GM21717 (cell line): Measurements from ENCODE around the gene EIF4A3.

Experiments used
- ATAC-seq: cut with Tn5 transposase; IDR thresholded peaks from one replicate; pipeline ENCODE4 v1.9.1; 2021; ENCODE audit warnings: mild to moderate bottlenecking, moderate library complexity; ENCODE audit not compliant: unreplicated experiment

The EIF4A3 gene

DNA sequence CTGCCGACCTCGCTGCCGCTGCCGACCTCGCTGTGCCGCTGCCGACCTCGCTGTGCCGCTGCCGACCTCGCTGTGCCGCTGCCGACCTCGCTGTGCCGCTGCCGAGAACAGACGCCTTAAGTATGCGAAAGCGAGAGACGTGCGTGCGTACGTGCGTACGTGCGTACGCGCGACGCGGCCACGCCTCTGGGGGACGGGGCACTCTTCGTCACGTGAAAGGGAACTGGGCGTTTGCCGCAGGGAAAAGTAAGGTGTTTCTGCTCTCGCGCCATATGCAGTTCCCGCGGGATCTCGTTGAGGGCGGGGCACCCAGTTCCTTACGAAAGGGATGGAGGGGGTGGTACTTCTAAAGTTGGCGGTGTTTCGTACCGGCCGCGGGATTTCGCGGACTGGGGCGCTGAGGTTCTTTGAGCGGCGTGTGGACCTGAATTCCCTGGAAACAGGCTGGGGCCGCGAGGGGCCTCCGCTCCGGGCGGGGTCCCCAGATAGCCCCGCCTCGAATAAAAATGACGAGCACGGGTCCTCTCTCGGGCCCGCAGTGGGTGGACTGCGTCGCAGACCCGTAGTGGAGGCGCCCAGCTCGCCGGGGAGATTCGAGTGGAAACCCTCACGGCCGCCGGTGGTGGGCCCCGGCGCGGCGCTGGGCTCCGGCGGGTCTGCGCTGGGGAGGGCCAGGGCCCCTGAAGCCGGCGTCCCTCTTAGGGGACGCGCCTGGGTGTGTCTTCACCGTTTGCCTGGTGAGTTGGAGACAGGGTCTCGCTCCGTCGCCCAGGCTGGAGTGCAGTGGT, at the start of gene EIF4A3:
Gene EIF4A3, minus strand, starts transcription at position 94 of the 788 bp plus-strand sequence. CDS start 167 bp downstream, outside the sequence.
- peak; percentile 75 for ATAC-seq

DNA sequence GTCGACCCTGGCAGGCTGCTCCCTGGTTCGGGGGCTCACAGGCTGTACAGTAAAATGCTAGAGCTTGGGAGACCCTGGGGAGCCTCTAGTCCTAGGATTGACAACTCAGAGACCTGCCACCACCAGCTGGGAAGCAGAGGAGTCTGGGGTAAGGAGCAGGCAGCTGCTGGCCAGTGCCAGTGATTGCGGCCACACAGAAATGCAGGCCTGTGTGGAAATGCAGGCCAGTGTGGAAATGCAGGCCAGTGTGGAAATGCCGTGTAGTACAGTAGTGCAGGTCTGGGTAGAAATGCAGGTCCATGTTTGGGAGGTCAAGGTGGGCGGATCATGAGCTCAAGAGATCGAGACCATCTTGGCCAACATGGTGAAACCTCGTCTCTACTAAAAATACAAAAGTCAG, 49.7 kb upstream of the EIF4A3 start:
- no peak for ATAC-seq

DNA sequence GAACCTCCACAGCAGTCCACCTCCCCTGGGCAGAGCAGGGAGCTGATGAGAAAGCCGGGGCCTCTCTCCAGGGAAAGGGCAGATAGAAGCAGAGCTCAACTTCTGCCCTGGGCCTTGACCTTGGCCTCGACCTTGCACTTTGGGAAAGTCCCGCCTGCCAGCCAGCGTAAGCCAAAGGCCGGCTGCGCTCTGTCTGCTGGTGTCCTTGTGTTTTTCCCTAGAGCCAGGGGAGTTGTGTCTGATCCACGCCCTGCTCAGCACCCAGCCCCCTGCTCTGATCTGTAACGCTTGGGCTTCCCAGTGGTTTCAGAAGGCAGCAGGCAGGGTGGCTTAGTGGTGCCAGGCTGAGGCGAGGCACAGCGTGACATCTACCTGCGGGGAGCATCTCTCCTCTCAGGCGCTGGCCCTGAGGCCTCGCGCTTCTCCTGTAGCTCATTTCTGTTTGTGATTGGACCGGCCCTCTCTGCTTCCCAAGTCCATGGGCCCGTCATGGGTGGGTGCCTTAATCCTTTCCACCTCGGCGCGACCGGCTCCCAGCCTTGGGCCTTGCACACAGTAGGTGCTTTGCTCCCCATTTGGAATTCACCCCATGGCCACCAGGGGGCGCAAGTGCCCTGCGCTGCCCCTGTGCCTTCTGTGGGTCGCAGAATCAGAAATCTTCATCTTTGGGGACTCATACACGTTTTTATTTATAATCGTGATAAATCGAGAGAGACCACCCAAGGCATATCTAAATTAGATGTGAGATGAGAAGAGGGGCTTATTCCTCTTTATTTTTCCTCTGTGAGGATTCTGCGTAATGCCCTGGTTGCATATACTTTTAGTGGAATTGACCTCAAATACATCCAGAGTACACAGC, 49.0 kb upstream of the EIF4A3 start:
- ATAC-seq, result no peak

DNA sequence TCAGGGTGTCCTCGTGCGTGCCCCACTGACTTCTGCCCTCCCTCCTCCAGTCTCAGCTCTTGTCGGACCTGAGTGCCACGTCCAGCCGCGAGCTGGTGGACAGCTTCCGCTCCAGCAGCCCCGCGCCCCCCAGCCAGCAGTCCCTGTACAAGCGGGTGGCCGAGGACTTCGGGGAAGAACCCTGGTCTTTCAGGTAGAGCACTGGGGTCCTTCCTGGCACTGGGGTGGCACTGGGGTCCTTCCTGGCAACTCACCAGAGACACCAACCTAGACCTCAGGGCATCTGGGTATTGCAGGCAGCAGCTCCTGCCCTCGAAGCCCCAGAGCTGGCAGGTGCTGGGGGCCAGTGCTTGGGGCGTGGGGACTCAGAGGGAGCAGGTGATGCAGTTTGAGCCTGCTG, 48.2 kb upstream of the EIF4A3 start:
- no peak for ATAC-seq

DNA sequence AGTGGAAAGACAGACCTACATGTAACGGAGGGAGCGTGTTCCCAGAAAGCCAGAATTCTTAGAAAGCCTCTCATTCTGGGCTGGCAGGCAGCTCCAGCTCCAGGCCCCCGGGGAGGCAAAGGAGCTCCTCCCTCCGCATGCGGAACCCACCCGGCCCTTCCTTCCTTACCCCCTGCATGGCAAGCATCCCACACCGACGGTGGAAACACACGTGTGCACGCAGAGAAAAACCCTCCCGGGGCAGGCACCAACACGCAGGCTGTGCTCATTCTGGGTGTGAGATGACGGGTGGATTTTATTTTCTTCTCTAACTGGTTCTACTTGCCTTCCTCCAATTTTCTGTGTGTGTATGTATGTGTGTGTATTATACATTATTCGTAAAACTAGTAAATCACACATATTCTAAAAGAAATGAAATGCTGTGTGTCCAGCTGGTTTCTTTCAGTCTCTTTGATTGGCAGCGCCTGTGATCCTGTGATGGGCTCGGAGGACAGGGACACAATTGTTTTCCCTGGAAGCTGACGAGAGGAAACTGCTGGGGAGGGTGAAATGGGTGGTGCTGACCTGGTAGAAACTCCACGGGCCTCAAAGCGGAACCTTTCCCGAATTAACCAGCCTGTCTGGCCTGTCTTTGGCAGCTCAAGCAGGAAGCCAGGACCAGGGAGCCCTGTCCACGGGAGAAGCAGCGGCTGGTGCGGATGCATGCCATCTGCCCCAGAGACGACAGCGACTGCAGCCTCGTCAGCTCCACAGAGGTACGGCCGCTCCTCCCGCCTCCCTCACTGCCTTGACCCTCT, 45.1 kb upstream of the EIF4A3 start:
- no peak for ATAC-seq

DNA sequence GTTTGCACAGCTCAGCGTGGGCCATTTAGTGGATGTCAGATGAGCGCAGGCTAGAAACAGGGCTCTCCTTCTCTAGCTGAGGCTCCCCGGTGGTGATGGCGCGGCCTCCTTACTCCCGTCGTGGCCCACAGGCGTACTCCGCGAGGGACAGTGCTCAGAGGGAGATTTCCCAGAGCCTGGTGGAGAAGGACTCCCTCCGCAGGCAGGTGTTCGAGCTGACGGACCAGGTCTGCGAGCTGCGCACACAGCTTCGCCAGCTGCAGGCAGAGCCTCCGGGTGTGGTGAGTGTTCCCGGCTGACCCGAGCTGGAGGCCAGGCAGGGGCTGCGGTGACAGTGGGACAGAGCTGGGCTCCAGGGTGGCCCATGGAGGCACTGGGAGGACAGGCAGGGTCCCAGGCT, 44.3 kb upstream of the EIF4A3 start:
- no peak for ATAC-seq

DNA sequence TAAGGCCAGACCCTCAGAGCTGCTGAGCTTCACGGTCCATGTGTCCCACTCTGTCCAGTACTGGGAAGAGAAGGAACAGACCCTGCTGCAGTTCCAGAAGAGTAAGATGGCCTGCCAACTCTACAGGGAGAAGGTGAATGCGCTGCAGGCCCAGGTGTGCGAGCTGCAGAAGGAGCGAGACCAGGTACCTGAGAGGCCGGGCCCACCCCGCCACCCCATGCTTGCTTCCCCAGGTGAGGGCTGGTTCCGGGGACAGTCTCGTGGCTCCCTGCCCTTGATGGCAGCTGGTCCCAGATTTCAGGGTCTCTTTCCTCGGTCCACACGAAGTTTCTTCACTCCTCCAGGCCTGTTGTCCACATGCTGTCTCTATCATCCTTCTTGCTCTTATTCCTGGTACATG, 43.8 kb upstream of the EIF4A3 start:
- ATAC-seq, result no peak

DNA sequence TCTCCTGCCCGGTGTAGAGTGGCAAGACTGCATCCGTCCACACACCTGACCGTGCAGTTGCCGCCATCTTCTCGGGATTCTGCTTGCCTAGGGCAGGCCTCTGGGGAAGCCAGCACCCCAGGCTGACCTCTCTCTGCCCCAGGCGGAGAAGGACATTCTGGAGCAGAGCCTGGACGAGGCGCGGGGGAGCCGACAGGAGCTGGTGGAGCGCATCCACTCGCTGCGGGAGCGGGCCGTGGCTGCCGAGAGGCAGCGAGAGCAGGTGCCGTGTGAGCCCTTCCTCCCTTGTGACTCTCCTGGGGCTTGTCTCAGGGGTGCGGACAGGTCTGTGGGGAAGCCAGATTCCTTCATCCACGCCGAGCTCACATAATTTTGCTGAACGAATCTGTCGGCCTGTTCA, 42.7 kb upstream of the EIF4A3 start:
- ATAC-seq, result no peak

DNA sequence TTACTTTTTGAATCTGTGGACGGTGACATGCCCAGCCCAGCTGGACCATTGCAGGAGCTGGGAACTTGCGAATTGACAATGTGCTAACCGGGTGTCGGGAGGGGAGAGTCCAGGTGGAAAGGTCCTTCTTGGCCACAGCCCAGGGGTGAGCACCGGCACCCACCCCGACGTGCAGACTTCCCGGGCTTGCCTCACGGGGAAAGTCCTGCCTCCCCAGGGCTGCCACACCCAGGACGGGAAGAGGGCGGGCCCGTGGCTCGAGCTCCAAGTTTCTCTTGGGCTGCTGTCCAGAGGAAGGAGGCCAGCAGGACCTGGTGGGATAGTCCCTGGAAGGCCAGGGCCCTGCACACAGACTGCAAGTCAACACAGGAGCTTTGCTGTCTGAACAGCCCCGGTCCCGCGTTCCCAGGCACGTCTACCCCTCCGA, 40.6 kb upstream of the EIF4A3 start:
- ATAC-seq, result no peak

DNA sequence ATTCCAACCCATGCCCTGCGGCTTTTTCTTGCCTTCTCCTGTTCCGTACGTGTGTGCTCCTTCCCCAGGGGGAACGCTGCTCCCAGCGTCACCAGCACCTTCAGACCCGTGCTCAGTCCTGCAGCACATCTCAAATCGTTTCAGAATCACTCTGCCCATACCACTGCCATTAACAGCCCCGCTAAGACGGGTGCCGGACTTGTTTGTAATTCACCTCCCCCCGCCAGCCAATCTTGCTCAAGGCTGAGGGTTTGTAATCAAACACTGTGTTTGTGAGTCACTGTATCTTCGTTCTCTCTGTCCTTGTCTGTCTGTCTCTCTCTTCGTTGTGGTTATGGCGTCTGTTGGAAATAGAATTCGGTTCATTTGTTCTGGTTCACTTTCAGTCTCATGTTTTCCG, 40.2 kb upstream of the EIF4A3 start:
- ATAC-seq, result no peak

DNA sequence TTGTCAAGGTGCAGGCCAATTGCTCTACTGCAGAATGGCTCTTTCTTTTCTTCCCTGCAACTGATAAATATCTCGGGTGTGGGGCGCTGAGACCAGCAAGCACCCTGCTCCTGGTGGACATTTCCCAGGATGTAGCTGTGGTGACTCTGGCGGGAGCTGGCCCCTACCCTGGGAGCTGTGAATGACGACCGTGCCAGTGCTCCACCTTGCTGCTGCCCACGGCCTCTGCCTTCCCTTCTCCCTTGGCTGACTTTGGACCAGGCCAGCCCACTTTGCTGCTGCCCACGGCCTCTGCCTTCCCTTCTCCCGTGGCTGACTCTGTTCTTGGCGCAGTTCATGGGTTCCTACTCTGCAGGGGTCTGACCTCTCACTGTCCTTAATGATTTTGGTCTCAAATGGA, 39.0 kb upstream of the EIF4A3 start:
- no peak for ATAC-seq

DNA sequence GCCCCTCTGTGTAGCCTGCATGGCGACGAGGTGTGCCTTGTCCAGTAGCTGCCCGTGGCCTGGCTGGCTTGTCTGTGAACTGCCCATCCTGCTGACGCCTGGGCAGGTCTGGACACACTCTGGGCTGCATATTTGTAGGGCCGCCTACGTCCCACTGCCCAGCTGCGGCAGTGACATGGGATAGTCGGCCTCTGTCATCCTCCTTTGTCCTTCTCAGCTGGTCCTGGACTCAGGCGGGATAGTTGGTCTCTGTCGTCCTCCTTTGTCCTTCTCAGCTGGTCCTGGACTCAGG, 37.4 kb upstream of the EIF4A3 start:
- no peak for ATAC-seq

DNA sequence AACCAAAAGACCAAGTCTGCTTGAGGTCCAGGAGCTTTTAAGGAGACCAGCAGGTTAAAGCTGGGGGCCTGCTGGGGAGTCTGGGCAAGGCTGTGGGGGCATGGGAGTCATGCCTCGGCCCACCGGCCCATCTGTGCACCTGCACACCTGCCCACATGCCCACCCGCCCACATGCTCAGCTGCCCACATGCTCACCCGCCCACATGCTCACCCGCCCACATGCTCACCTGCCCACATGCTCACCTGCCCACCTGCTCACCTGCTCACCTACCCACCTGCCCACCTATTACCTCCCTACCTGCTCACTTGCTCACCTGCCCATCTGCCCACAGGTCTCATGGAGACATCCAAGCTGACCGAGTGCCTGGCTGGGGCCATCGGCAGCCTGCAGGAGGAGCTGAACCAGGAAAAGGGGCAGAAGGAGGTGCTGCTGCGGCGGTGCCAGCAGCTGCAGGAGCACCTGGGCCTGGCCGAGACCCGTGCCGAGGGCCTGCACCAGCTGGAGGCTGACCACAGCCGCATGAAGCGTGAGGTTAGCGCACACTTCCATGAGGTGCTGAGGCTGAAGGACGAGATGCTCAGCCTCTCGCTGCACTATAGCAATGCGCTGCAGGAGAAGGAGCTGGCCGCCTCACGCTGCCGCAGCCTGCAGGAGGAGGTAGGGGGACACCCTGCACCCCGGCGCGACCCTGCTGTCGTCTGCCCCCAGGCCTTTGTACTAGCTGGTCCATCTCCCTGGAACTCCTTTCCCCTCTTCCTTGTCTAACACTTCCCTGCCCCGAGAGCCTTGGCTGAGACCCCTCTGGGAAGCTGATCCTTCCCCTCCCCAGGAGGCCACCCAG, 36.9 kb upstream of the EIF4A3 start:
- no peak for ATAC-seq

DNA sequence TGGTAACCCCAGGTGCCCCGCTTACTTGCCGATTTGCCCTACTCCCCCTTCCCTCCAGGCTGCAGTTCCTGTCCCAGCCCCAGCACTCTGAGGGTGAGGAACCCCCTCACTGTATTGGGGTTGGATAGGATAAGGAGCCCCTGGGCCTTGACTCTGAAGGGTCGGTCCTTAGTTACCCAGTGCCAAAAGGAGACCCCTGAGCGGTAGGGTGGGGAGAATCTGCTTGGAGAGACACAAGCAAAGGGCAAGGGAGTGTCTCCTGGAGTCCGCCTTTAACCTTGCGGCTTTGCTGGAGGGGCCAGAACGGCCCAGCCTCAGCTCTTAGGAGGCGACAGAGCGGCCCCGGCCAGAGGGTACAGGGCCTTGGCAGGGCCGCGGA, 35.9 kb upstream of the EIF4A3 start:
- no peak for ATAC-seq

DNA sequence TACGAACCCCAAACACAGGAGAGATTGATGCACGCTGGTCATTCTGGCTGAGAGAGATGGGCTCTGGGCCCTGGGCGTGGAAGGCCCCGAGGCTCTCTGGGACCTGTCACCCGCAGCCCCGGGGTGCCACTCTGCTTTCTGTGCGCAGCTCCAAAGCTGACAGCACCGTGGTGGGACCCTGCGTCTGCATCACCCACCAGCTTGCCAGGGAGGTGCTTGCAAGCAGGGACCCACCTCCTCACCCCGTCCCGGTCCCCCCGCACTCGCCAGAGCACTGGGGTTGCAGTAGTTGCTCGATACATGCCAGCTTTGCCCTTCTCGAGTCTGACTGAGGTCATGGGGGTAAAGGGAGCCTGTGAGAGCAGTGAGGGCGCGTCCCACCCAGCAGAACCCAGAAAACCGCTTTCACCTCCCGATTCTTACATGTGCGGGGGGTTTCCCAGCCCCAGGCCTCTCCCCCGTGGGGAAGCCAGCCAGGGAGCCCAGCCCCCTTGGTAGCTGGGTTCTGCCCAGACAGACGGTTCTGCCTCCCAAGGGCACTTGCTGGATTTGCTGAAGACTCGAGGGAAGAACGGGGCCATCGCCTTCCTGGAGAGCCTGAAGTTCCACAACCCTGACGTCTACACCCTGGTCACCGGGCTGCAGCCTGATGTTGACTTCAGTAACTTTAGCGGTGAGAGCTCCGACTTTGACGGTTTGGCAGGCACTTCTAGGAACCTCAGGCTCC, 35.4 kb upstream of the EIF4A3 start:
- ATAC-seq, result no peak

DNA sequence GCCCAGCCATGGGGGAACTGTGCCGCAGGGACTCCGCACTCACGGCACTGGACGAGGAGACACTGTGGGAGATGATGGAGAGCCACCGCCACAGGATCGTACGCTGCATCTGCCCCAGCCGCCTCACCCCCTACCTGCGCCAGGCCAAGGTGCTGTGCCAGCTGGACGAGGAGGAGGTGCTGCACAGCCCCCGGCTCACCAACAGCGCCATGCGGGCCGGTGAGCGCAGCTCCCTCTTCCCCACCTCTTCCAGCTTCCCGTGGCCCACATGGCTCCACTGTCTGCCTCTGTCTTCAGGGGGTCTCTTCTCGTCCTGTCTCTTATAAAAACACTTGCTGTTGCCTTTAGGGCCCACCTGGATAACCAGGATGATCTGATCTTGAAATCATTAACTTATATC, 34.5 kb upstream of the EIF4A3 start:
- no peak for ATAC-seq

DNA sequence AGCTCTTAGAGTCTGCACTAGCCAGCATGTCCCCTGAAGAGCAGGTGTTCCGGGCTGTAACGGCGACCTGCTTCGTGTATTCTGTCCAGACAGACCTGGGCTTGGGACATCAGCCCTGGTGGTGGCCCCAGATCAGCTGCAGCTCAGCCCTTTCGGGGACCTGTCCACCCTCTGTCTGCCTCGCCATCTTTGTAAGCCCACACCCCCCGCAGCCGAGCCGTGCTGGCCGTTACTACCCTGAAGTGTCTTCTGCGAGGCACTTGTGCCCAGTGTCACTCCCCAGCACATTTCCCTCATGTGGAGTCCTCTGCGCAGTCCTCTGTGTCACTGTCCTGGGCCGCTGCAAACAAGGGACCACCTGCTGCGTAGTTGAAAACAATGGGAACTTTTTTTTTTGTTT, 33.3 kb upstream of the EIF4A3 start:
- ATAC-seq, result no peak

DNA sequence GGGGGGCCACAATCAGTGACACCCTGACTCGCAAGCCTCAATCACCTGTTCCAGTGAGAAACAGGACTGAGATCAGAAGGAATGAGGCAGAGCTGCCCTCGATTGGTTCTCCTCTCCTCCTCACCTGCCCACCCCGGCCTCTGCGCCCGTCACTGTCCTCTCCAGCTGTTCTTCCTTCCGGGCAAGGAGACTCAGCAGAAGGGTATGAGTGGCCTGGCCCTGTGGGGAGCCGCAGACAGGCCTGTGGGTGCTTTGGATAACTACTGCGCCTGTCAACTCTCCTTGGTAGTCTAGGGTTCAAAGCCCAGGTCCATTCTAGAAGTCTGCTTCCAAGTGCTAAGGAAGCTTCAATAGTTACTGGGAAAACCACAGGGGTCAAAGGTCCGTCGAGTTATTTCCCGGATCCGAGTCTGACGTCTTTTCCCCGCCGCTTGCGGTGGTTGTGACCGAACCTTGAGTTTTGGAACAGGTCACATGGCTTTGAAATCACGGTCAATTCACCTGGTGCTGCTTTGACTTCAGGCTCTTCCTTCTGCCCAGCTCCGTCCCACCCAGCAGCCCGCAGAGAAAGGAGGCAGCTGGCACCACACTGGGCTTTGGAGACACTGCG, 31.2 kb upstream of the EIF4A3 start:
- no peak for ATAC-seq

DNA sequence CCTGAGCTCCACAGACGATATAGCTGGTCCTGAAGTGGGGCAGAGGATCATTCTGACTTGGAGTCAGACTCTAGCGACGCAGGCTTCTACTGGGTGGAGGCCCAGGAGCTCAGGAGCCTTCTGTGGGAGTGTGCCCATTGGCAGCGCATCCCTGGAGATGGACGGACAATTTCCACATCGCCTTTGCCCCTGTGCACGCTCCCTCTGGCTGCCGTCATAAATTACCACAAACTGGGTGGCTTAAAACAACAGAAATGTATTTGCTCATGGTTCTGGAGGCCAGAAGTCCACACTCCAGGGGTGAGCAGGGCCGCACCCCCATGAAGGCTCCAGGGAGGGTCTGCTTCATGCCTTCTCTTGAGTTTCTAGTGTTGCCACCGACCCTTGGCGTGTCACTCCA, 29.8 kb upstream of the EIF4A3 start:
- ATAC-seq, result no peak

DNA sequence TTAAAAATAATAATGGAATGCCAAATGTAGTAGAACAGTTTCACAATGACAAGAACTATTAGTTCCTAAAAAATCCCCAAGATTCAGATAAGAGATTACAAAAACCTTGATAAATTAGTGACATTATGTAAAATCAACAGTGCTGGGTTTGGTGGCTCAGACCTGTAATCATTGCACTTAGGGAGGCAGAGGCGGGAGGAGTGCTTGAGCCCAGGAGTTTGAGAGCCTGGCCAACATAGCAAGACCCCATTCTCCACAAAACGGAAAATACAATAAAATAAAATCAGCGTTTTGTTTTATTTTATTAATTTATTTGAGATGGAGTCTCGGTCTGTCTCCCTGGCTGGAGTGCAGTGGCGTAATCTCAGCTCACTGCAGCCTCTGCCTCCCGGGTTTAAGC, 27.0 kb upstream of the EIF4A3 start:
- no peak for ATAC-seq
